GM19372 (cell line): ENCODE measurements around the gene DOK4.
A peak's percentile ranks its signal among the peaks of the same experiment; 100 is the strongest.
"Not testable (repeated sequence)": the region's sequence is repeated elsewhere in the genome, so short reads cannot be mapped to it uniquely, and the experiment has no call there.

Experiments used
- ATAC-seq: cut with Tn5 transposase; IDR thresholded peaks from one replicate; pipeline ENCODE4 v1.9.1; 2021; ENCODE audit warnings: mild to moderate bottlenecking, low read depth, moderate library complexity; ENCODE audit not compliant: unreplicated experiment

Gene DOK4

DNA sequence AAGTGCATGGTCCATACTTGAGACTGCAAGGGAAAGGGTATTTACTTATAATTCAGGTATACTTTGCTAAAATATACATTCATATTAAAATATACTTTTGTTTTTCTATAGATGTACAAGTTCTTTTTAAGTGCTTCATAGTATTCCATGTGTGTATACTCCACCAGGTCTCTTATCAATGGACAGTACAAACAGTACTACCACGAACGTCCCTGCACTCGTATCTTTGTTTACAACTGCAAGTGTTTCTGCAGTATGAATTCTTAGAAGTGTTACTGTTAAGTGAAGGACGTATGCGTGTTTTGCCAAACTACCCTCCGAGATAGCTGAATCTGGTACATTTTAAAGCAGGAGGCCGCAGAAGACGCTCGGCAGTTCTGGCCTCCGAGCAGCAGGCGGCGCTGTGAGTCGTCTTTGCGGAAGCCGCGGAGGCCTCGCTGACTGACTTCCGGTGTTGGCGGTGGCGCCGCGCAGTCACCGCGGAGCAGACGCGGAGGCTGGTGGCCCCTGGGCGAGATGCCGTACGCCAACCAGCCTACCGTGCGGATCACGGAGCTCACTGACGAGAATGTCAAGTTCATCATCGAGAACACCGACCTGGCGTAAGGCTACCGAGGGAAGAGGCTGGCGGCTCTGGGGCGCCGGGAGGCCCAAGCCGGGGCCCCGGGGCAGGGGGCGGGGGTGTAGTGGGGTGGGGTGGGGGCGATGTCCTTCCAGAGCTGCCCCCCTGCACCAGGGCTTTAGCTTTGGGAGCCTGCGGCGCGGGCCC, 23.9 kb downstream of the DOK4 start, which contains the start of gene POLR2C:
Gene POLR2C (plus strand): TSS at position 471 of the 769 bp plus-strand sequence. CDS start 46 bp downstream, at position 517.
- ATAC-seq, result peak; percentile 91

DNA sequence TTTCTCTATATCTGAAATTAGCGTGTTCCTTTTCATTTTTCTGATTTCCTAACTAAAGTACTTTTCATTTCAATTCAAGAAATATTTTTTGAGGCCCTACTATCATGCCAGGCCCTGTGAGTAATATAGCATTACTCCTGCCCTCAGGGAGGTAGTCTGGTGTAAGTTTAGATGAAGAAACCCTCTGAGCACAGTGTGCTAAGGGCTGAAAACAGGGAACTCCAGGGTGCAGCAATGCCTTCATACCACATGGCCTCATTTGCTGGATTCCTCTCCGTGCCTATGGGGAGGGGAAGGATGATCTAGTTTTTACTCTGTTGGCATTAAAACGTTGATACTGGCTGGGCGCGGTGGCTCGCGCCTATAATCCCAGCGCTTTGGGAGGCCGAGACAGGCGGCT, 34.3 kb downstream of the DOK4 start:
- ATAC-seq, result no peak

DNA sequence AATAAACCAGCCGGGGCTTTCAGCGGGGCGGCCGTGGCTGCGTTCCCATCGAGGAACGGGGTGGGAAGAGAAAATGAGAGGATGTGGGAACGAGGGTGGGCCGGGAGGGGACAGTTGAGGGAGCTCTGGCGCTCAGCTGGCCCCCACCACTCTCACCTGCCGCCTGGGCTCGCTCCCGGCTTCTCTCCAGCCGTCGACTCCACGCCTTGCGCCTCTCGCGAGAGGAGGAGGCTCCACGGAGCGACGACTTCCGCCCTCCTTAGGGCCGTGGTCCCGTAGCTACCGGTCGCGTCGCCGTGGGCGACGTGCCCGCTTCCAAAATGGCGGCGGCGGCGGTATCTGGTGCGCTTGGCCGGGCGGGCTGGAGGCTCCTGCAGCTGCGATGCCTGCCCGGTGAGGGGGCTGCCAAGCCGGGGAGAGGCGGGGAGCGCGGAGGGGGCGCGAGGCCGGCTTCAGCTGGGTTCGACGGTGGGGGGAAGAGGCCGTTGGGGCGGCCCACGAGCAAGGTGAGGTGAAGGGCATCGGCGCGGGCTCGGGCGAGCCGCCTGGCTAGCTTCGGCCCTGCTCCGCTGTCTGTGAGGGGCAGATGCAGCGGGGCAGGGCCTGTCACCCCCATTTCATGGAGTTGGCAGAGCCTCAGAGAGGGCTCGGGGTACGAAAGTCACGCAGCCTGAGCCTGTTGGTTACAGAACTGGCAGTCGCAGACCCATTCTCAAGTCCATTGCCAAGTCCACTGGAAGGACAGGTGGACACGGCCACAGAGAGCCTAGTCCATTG, 38.9 kb downstream of the DOK4 start, which contains the start of the genes CIAPIN1 and COQ9:
Gene CIAPIN1 (minus strand): TSS at position 200 of the 777 bp plus-strand sequence. CDS start 6,457 bp downstream, outside the sequence.
Gene COQ9 (plus strand): TSS at position 294 of the 777 bp plus-strand sequence. CDS start 27 bp downstream, at position 321.
- ATAC-seq, result peak; percentile 98

DNA sequence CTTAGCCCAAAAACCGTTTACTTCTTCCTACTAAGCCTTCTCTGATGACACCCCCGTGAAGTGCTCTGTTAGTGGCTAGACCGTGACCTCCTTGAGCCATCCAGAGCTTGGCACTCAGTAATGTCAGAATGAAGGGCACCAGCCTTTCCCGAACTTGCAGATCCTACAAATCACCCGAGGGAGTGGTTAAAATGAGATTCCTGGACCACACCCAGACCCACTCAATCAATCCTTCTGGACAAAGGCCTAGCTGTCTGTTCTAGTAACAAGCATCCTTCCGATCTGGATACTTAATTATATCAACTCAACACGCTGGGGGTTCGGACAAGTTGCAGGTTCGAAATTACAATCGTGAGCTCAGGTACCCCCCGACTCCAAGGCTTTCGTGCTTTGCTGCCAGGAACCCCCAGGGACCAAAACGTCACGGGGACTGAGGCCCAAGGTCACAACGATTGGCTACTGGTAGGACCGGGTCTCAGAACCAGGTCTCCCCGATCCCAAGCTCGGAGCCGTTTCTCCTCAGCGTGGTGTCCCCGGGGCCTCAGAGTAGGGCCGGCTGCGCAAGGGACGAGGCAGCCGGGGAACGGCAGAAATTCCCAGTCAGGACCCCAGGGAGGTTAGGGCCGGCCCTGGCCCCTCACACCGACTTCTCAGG, 39.6 kb downstream of the DOK4 start:
- peak; percentile 14 for ATAC-seq

DNA sequence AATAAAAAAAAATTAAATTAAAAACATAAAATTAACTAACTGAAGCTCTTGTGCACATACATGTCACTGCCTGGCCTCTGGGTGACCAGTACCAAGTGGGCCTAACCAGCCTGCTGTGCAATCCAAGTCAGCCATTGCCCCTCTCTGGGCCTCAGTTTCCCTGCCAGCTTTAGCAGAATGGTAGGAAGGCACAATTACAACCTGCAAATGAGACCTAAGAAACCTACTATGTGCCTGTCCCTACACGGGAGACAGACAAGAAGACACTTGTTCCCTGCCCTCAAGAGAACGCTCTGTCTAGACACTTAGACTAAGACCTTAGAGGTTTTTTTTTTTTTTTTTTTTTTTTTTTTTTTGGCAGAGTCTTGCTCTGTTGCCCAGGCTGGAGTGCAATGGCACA, 40.8 kb downstream of the DOK4 start:
- no peak for ATAC-seq

DNA sequence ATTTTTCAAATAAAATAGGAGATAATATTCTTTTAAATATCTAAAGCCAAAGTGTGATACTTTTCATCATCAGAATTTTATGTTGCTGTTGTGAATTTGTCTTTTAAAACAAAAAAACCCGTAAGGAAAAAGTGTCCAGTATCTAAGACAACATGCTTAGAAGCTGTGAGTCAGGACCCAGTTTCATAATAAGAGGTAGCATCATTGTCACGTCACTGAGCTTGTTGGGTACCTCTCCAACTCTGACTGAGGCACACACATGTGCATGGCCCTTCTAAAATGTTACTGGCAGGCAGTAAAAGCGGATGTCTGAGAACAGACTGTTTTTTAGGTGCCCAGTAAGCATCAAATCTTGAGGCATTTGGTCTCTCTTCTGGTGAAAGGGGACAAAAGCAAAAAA, 41.6 kb downstream of the DOK4 start:
- ATAC-seq, result no peak

DNA sequence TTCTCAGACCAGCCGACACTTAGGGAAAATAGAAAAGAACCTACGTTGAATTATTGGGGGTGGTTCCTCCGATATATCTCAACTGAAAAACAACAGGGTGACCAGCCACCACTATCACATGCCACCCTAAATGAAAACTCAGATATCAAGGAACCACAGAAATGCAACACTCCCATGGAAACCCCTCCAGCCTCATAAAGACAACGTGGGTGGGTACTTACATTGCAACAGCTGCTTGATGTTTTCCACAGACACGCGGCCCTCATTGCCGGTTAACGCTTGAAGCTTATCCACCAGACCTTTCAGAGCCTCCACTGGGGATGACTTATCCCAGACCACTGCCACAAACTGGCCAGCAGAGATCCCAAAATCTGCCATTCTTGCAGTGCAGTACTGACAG, 45.7 kb downstream of the DOK4 start:
- ATAC-seq, result not testable (repeated sequence)

DNA sequence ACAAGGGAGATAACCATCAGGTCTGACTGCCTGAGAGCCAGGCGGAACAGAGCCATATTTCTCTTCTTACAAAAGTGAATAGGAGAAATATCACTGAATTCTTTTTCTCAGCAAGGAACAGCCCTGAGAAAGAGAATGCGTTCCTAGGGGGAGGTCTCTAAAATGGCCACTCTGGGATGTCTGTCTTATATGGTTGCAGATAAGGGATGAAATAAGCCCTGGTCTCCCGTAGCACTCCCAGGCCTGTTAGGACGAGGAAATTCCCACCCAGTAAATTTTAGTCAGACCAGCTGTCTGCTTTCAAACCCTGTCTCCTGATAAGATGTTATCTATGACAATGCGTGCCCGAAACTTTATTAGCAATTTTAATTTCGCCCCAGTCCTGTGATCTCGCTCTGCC, 46.3 kb downstream of the DOK4 start:
- ATAC-seq, result not testable (repeated sequence)

DNA sequence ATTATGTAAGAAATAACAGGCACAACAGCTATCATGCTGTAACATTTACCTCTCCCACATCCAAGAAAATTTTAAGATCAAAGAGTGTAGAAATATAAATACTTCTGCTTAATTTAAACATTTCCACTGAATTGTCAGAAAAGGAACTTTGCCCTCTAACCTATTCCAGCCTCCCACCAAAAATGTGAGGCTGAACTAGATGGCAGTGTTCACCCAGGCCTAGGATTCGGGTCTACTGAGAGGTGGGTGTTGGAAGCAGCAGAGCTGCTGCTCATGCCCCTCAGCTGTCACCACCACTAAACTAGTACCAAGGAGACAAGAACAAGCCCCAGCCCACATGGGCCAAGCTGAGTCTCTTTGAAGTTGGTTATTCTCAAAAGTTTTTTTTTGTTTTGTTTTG, 50.5 kb downstream of the DOK4 start:
- ATAC-seq, result no peak

DNA sequence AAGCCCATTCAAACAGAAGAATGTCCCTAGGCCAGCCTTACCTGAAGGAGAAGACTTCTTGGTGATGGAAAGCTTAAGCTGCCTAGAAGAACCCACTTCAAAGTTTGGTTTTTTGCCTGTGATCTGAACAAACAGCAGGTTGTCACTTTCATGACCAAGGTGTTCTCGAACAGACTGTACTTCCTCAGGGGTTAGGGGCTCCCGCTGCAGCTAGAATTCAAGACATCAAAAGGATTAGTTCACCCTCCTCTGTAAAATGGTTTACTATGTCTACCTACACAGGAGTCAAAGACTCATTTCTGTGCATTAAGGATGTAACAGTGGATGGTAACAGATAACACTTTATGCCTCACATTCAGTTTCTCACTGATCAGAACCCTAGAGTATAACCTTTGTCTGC, 52.3 kb downstream of the DOK4 start:
- no peak for ATAC-seq

DNA sequence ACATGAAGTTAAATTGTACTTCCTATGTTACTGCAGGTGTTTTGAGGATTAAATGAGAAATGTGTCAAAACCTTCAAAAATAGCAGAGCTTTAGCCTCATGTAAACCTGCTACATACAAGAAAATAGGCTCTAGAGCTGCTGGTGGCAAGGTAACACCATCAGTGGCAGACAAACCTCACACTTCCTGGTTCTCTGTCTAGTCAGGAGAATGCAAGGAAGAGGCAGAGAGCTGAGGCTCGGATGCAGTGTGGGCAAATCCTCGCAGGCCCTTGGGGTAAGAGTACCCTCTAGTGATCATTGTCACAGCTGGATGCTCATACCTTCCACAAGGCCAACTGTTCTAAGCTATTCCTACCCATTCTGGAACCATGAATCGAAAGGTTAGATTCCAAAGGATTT, 53.3 kb downstream of the DOK4 start:
- ATAC-seq, result no peak

DNA sequence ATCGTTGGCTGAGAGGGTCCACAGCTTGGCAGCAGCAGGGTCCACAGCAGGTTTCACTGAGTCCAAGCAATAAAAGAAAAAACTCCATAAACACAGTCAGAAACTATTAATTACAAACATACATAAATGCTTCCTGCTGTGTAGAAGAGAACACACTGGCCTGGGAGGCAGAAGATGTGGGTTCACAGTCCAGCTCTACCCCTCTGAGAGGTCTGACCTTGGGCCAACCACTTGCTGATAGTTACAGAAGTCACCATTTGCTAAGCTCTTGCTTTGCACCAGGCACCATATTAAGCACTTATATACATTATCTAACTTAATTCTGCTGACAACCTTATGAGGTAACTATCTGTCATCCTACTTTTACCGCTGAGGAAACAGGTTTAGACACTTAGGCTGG, 53.8 kb downstream of the DOK4 start:
- no peak for ATAC-seq

DNA sequence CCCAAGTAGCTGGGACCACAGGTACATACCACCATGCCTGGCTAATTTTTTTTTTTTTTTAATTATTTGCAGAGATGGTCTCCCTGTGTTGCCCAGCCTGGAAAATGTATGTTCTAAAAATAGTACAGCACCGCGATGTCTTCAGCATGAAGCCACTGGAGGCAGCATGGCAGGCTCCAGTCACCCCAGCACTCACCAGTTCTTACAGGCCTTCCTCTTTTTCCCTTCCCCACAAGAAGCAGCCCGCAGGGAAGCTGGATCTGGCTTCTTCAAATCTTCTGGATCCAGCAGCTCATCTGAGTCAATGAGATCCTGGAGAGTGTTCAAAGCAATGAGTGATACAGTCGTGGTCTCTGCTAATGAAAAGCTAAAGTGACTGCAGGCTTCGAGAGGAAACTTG, 55.3 kb downstream of the DOK4 start:
- no peak for ATAC-seq

DNA sequence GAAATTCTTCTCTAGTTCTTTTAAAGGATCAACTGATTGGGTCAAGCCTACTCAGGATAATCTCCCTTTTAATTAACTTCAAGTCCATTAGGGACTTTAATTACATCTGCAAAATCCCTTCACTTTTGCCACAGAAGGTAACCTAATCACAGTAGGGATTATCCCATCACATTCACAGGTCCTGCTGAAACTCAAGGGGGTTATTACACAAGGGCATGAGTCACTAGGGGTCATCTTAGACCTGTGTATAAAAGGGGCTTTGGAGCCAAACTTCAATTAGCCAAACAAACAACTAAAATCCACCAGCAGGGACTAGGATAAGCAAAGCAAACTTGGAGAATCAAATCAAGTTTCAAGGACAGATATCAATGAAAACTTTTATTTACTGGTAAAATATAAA, 58.5 kb downstream of the DOK4 start:
- ATAC-seq, result no peak

DNA sequence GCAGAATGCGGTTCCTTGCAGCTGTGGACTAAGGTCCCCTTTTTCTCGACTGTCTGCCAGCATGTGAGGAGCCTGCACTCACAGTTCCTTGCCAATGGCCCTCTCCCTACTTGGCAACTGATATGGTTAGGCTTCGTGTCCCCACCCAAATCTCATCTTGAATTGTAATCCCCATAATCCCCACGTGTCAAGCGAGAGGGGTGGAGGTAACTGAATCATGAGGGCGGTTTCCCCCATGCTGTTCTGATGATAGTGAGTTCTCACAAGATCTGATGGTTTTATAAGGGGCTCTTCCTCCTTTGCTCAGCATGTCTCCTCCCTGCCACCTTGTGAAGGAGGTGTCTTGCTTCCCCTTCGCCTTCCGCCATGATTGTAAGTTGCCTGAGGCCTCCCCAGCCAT, 59.0 kb downstream of the DOK4 start:
- no peak for ATAC-seq

DNA sequence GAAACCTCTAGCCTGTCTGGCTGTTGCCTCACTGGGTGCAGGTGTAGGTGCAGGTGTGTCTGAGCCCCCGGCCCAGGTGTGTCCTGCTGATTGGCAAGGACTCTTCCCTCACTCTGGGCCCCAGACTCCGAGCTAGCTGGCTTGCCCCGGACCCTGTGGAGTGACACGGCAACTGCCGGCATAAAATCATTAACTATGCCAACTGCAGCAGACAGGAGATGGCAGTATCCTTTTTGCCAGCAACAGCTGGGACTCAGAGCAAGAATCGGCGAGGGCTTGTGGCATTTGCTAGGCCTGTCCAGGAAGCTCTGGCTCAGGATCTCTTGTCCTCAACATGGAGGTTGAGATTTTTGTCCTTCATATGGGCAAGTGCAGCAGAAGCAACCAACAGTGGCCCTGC, 59.9 kb downstream of the DOK4 start:
- no peak for ATAC-seq

DNA sequence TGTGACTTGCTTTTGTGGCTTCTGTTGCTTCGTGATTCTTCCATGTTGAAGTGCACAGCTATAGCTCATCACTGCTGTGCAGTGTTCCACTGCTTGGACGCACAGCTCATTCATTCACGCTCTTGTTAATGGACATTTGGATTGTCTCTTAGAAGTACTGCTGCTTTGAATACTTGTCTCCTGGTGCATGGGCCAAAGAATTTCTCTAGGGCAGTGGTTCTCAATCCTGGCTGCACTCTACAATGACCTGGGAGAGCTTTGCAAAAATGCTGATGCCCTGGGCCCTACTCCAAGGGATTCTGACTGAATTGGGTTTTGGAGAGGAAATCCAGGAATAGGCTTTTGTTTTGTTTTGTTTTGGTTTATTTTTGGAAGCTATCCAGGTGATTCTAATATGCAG, 61.7 kb downstream of the DOK4 start:
- ATAC-seq, result no peak

DNA sequence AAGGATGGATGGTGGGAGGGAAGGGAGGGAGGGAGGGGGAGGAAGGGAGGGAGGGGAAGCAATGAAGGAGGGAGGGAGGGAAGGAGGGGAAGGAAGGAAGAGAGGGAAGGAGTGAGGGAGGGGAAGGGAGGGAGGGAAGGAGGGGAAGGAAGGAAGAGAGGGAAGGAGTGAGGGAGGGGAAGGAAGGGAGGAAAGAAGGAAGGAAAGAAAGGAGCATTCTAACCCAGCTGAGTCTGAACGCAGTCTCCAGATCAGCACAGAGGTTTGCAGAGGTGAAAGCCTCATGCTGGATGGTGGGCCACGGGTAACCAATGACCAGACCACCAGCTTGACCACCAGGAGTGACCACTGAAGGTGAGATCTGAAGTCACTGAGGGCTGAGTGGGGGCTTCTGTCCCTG, 63.1 kb downstream of the DOK4 start:
- ATAC-seq, result no peak

DNA sequence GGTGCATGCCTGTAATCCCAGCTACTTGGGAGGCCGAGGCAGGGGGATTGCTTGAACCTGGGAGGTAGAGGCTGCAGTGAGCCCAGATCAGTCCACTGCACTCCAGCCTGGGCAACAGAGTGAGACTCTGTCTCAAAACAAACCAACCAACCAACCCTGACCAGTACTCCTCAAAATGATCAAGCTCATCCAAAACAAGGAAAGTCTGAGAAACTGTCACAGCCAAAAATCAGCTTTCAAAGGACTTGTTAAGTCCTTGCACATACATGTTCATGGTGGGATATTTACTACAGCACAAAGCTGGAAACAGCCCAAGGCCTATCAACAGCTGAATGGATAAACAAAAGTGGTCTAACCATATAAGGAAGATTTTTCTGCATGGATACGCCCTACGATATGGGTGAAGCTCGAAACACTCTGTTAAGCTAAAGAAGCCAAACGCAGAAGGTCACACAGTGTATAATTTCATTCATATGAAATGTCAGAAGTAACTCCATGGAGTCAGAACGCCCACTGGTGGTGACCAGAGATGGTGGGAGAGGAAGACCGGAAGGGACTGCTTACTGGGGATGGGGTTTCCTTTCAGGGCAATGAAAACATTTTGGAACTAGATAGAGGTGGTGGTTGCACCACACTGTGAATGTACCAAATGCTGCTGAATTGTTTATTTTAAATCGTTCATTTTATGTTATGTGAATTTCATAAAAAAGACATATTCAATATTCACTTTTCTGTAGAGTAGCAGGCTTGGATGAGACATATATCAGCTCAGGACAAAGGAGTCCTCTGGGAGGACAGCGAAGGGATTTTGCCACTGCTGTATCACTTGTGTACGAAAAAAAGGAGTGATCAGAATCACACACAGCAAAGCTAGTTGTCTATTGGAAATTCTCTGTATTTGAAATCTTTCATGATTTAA, 64.0 kb downstream of the DOK4 start:
- no peak for ATAC-seq
